SK-N-SH treated with all-trans-retinoic acid at 6 μM for 48 hours (cell line): ENCODE measurements around the gene TASOR2.

Experiments used
- ATAC-seq: fragments of 200-7000 bp; cut with Tn5 transposase; 3 replicates; pipeline ENCODE4 v1.9.1; 2020; ENCODE audit warnings: mild to moderate bottlenecking, moderate library complexity
- ARNTL ChIP-seq: fragments of 450-650 bp; formaldehyde crosslinking; IDR thresholded peaks from 2 replicates; pipeline ENCODE4 v1.5.0; 2020; ENCODE audit warnings: low read depth, mild to moderate bottlenecking, moderate library complexity, borderline replicate concordance
- BACH2 ChIP-seq: fragments of 250-450 bp; sonication (Bioruptor Pico); IDR thresholded peaks from 2 replicates; pipeline ENCODE4 v1.9.0; 2021; ENCODE audit warnings: mild to moderate bottlenecking, borderline replicate concordance
- CREB5 ChIP-seq: fragments of 250-450 bp; sonication (Bioruptor Pico); IDR thresholded peaks from 2 replicates; pipeline ENCODE4 v1.5.1; 2020; ENCODE audit warnings: low read depth, mild to moderate bottlenecking, moderate library complexity
- CSDC2 ChIP-seq: fragments of 250-450 bp; sonication (Bioruptor Pico); IDR thresholded peaks from 2 replicates; pipeline ENCODE4 v1.5.0; 2020; ENCODE audit warnings: mild to moderate bottlenecking, moderate library complexity
- CSRNP3 ChIP-seq: fragments of 250-450 bp; sonication (Bioruptor Pico); IDR thresholded peaks from 2 replicates; pipeline ENCODE4 v1.5.1; 2021; ENCODE audit warnings: mild to moderate bottlenecking, moderate library complexity
- ESRRG ChIP-seq: fragments of 250-450 bp; sonication (Bioruptor Pico); IDR thresholded peaks from 2 replicates; pipeline ENCODE4 v1.6.1; 2021; ENCODE audit warnings: mild to moderate bottlenecking
- ISL1 ChIP-seq: fragments of 250-450 bp; sonication (Bioruptor Pico); IDR thresholded peaks from 2 replicates; pipeline ENCODE4 v2.1.2; 2022; ENCODE audit warnings: mild to moderate bottlenecking, moderate library complexity
- OSR1 ChIP-seq: fragments of 250-450 bp; sonication (Bioruptor Pico); IDR thresholded peaks from 2 replicates; pipeline ENCODE4 v1.8.0; 2022; ENCODE audit warnings: moderate library complexity, mild to moderate bottlenecking, inconsistent platforms
- PATZ1 ChIP-seq: fragments of 250-450 bp; sonication (Bioruptor Pico); IDR thresholded peaks from 2 replicates; pipeline ENCODE4 v1.8.0; 2020; ENCODE audit warnings: mild to moderate bottlenecking, moderate library complexity, borderline replicate concordance
- POU6F1 ChIP-seq: fragments of 250-450 bp; sonication (Bioruptor Pico); IDR thresholded peaks from 2 replicates; pipeline ENCODE4 v1.8.0; 2021; ENCODE audit warnings: low read depth, mild to moderate bottlenecking, moderate library complexity, borderline replicate concordance
- PPARA ChIP-seq: fragments of 250-450 bp; sonication (Bioruptor Pico); IDR thresholded peaks from 2 replicates; pipeline ENCODE4 v1.5.0; 2020; ENCODE audit warnings: mild to moderate bottlenecking, borderline replicate concordance
- SNAI2 ChIP-seq: fragments of 250-450 bp; sonication (Bioruptor Pico); IDR thresholded peaks from 2 replicates; pipeline ENCODE4 v1.5.0; 2020; ENCODE audit warnings: mild to moderate bottlenecking, moderate library complexity
- TOX ChIP-seq: fragments of 250-450 bp; sonication (Bioruptor Pico); IDR thresholded peaks from 2 replicates; pipeline ENCODE4 v1.8.0; 2021; ENCODE audit warnings: mild to moderate bottlenecking, moderate library complexity, borderline replicate concordance
- TSHZ2 ChIP-seq: fragments of 250-450 bp; sonication (Bioruptor Pico); IDR thresholded peaks from 2 replicates; pipeline ENCODE4 v1.5.0; 2020; ENCODE audit warnings: mild to moderate bottlenecking, moderate library complexity
- ZC3H10 ChIP-seq: fragments of 250-450 bp; sonication (Bioruptor Pico); IDR thresholded peaks from 2 replicates; pipeline ENCODE4 v1.5.1; 2021; ENCODE audit warnings: mild to moderate bottlenecking, moderate library complexity
- ZFP3 ChIP-seq: fragments of 250-450 bp; sonication (Bioruptor Pico); IDR thresholded peaks from 2 replicates; pipeline ENCODE4 v1.5.0; 2020; ENCODE audit warnings: mild to moderate bottlenecking, moderate library complexity
- ZFP30 ChIP-seq: fragments of 450-650 bp; formaldehyde crosslinking; IDR thresholded peaks from 2 replicates; pipeline ENCODE4 v1.5.0; 2022; ENCODE audit warnings: mild to moderate bottlenecking, moderate library complexity
- ZNF565 ChIP-seq: fragments of 450-650 bp; formaldehyde crosslinking; conservative IDR thresholded peaks from 2 replicates; pipeline ENCODE4 v1.5.0; 2020; ENCODE audit warnings: low read depth, mild to moderate bottlenecking, moderate library complexity
- ZNF70 ChIP-seq: fragments of 450-650 bp; formaldehyde crosslinking; IDR thresholded peaks from 2 replicates; pipeline ENCODE4 v1.5.0; 2020; ENCODE audit warnings: mild to moderate bottlenecking, moderate library complexity
- ZNF8 ChIP-seq: fragments of 450-650 bp; formaldehyde crosslinking; IDR thresholded peaks from 2 replicates; pipeline ENCODE4 v1.5.0; 2020; ENCODE audit warnings: mild to moderate bottlenecking, moderate library complexity

TASOR2 gene

GRCh38 chr10:5732141-5732540, 47.5 kb downstream of the TASOR2 start:
- no peak for ATAC-seq
- TF ChIP-seq ESRRG (CRISPR knock-in tag) (no peak), TOX (CRISPR knock-in tag) (no peak), OSR1 (no peak), ZC3H10 (CRISPR knock-in tag) (no peak), ZNF565 (CRISPR knock-in tag) (no peak), ZFP3 (CRISPR knock-in tag) (no peak), SNAI2 (CRISPR knock-in tag) (no peak), CSDC2 (CRISPR knock-in tag) (no peak), CSRNP3 (CRISPR knock-in tag) (no peak), ZFP30 (CRISPR knock-in tag) (no peak), PPARA (CRISPR knock-in tag) (no peak), PATZ1 (no peak), TSHZ2 (CRISPR knock-in tag) (no peak), POU6F1 (CRISPR knock-in tag) (no peak), BACH2 (CRISPR knock-in tag) (no peak), ISL1 (CRISPR knock-in tag) (no peak), ZNF70 (no peak), CREB5 (CRISPR knock-in tag) (no peak), ARNTL (no peak), ZNF8 (CRISPR knock-in tag) (no peak)
- TF ChIP-seq, all 23 proteins: peak for 0
